Stimulated activated CD4-positive, alpha-beta T cell treated with anti-CD3 and anti-CD28 coated beads, Interleukin-1b, Interleukin-23, amount 100 ng/mL, for 4 hours (primary cell): ENCODE results near the gene TOB2.
"Not testable (repeated sequence)": the region's sequence is repeated elsewhere in the genome, so short reads cannot be mapped to it uniquely, and the experiment has no call there.

Source experiments
- DNase-seq, 2 donors: peaks; one replicate each; pipeline ENCODE4 v3.0.0-alpha.2; 2020; ENCODE audit warnings: low read depth in 2 of 2

Gene TOB2

DNA sequence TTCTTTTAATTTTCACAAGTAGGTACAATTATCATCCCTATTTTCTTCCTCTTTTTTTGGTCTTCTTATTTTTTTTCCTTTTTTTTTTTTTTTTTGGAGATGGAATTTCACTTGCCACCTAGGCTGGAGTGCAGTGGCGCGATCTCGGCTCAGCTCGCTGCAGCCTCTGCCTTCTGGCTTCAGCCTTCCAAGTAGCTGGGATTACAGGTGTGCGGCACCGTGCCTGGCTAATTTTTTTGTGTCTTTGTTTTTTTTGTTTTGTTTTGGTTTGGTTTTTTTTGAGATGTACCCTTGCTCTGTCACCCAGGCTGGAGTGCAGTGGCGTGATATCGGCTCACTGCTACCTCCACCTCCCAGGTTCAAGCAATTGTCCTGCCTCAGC is 16.7 kb downstream of the TOB2 start:
- no peak for DNase-seq

- DNase-seq = no peak
Measured at GRCh38 chr22:41429232-41429950, 17.2 kb downstream of the TOB2 start.

DNA sequence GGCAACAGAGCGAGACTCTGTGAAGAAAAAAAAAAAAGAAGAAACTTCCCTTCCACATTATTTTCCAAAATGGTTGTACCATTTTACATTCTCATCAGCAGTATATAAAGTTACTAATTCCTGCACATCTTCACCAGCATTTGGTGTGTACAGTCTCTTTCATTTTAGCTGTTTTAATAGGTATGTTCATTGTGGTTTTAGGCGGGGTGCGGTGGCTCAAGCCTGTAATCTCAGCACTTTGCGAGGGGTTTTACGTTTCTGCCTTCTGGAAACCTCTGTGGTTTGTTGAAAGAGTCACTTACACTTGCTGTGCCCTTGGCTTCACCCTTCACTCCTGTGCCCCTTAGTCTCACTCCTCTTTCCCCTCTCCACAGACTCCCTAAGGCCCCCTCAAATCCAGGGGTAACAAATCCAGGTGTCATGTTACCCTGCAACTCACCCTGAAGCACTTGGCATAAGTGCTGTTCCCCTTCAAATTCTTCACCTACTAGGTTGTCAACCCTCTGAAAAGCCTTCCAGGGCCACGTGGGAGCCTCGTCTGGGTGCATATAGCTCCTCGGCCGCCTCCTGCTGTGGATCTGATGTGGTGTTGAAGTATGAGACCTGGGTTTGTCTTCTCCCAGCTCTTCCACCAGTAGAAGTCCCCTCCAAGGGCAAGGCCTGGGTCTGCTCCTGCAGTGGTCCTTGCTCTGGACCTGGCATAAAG is 20.8 kb downstream of the TOB2 start:
- DNase-seq = no peak

DNA sequence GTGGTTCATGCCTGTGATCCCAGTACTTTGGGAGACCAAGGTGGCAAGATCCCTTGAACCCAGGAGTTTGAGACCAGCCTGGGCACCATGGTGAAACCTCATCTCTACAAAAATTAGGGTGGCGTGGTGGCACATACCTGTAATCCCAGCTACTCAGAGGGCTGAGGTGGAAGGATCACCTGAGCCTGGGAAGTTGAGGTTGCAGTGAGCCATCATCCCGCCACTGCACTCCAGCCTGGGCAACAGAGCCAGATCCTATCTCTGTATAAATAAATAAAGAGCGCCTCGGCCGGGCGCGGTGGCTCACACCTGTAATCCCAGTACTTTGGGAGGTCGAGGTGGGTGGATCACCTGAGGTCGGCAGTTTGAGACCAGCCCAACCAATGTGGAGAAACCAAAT is 27.9 kb downstream of the TOB2 start:
- DNase-seq = no peak

DNA sequence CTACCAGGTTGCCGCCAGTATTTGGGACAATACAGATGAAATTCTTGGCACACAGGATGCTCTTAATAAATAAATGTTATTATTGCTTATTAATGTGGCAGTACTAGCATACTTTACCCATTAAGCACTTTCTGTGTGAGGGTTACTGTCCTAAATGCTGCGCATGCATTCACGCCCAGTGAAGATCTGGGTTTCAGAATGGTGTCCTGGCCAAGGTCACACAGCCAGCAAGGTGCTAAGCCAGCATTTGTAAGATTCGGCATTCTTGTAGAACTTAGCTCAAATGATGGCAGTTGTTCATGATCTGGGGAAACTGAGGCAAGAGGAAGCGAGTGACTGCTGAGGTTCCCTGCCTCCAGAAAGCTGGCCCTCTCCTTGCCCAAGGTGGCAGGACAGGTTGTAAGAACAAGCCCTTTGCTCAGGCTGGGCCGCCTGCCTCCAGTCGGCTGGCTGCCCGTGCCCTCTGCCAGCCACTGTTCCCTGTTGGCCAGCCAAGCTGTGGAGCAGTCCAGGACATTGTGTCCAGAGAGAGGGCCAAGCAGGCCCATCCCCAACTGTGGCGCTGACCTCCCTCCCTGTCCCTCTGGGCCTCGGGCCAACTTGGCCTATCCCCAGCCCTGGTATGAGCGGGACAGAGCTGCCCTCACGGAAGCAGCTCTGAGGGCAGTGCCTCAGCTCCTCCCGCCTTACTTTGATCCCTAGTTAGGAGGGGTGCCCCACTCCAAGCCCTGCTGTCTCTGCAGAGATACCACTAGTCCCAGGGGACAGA is 28.8 kb downstream of the TOB2 start:
- DNase-seq = no peak

GRCh38 chr22:41415554-41415953 is 31.0 kb downstream of the TOB2 start:
- DNase-seq = no peak

DNA sequence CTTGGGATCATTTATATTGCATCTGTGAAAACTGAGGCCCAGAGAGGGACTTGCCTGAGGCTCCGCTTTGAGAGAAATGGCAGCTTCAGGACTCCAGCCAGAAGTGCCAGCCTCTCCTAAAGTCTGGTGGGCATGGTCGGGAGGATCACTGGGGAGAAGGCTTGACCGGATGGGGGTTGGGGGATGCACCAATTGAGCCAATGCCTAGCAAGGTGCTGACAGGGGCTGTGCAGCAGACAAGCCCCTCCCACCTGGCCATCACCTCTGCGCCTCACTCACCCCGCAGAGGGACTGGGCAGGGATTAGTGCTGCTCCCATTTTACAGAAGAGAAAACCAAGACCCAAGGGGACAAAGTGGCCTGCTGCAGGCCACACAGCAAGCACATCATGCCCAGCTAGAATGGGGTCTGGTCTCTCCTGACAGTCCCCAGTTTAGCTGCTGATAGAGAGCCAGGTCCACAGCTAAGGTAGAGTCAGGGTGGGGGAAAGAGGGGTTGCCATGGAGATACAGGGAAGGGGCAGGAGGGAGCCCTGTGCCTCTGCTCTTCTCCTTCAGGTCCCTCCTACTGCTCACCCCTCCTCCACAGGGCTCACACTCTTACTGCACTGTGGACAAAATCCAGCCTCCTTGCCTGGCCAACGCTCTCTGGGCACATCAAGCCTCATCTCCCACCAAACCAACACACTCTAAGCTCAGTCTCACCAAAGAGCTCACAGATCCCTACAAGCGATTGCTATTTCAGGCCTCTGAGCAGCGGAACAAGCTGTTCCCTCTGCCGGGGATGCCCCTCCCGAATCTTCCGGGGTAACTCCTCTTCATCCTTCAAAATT is 35.4 kb downstream of the TOB2 start:
- no peak for DNase-seq

DNA sequence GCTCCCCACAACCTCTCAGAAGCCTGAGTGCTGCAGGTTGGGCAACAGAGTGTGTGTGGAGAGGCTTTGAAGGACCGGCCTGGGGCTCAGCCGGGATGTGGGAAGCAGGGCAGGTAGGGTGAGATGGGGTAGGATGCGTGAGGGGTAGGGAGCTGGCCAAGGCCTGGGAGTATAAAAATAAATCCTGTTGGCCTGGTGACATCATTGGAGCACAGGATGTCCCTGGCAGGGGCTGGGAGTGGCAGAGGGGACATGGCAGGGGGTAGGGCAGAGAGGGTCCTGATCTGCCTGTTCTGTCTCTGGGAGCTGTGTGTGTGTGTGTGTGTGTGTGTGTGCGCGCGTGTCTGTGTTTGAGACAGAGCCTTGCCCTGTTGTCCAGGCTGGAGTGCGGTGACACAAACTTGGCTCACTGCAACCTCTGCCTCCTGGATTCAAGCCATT is 36.3 kb downstream of the TOB2 start:
- DNase-seq = no peak

DNA sequence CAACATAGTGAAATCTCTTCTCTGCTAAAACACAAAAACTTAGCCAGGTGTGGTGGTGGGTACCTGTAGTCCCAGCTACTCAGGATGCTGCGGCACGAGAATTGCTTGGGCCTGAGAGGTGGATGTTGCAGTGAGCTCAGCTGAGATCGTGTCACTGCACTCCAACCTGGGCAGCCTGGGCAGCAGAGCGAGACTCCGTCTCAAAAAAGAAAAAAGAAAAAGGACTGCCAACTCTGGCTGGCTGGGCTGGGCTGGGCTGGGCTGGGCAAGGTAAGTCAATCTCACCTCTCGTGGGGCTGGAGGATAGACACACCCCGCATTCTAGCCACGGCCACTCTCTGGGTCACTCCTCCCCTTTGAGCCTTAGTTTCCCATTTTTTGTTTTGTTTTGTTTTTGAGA is 37.9 kb downstream of the TOB2 start:
- DNase-seq = no peak

GRCh38 chr22:41407433-41407832 is 39.2 kb downstream of the TOB2 start:
- DNase-seq = no peak

DNA sequence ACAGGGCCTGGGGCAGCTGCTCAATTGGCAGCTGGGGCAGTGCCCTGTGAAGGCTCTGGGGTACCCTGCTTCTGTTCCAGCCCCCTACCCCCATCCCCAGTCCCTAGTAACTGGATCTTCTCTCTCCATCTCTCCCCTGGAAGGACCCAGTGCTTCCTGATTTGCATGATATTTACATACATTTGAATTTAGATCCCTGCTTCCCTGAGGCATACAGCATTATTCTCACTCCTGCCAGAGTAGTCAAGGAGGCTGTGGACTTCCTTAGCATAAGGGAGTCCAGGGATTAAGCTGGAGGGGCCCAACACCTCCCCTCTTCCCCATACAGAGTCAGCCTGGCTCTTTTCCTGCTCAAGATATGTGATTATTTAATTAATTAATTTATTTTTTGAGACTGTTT is 40.2 kb downstream of the TOB2 start:
- DNase-seq = no peak

DNA sequence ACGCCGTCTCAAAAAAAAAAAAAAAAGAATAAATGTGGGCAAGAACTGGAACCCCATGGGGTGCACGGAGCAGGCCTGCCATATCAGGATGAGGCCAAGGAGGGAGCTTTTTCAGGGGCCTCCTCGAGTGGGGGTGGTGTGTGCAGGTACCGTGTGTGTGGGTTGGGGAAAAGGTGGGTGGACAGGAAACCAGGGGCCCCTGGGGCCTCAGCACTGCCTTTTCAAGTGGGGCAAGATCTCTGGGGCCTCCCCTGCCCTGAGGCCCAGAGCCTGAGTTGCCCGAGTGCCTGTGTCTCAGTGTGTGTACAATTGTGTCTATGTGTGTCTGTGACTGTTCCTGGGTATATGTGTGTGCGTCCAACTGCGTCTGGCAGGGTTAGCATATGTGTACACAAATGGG is 41.0 kb downstream of the TOB2 start:
- peak in 1 of 2 donors; percentile 23 for DNase-seq

GRCh38 chr22:41403532-41404318 is 42.9 kb downstream of the TOB2 start:
- DNase-seq = peak; percentile 60 to 75

DNA sequence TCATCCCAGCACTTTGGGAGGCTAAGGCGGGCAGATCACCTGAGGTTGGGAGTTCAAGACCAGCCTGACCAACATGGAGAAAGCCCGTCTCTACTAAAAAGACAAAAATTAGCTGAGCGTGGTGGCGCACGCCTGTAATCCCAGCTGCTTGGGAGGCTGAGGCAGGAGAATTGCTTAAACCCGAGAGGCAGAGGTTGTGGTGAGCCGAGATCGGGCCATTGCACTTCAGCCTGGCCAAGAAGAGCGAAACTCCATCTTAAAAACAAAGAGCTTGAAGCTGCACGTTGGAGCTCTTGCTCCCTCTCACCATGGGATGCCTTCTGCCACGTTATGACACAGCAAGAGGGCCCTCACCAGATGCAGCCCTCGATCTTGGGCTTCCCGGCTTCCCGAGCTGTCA is 43.8 kb downstream of the TOB2 start:
- DNase-seq = not testable (repeated sequence)

DNA sequence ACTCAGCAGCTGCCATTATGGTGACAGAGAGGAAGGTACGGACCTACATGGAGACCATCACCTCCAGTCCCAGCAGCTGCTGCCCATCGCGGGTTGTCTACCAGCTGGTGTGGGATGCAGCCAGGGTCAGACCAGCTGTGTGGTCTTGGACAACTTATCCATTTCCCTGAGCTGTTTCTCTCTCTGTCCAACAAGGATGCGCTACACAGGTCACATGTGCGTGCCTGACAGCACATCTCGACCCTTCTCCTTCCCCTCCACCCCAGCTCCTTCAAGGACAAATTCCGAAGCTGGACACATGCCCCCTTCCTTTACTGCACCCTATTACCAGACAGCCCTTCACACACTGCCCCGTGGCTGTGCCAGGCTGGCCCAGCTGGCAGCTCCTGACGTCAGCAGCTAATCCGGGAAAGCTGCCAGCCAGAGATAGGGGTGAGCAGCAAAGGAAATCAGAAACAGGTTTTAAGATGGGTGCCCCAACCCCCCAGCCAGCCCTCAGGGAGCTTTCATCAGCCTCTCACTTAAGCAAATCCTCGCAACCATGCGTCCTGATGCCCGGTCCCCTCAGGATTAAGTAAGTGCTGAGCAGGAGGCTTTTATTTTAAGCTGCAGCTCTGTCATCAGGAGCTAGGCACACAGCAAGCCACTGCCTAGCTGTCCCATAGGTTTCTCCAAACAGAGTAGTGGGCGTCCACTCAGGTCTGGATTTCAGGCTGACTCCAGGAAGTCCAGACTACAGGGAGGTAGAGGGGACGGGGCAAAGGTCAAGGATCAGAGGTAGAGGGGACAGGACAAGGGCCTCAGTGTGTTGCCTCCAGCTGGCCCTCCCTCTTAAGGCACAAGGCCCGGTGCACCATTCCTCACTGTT is 44.6 kb downstream of the TOB2 start:
- DNase-seq = no peak

- DNase-seq = no peak
Measured at GRCh38 chr22:41398921-41399320, 47.7 kb downstream of the TOB2 start.

- no peak for DNase-seq
Measured at GRCh38 chr22:41397143-41397811, 49.3 kb downstream of the TOB2 start.

- DNase-seq = no peak
Measured at GRCh38 chr22:41395531-41396240, 50.9 kb downstream of the TOB2 start.

- no peak for DNase-seq
Measured at GRCh38 chr22:41394012-41394356, 52.6 kb downstream of the TOB2 start.
